Kasumi-1 (cell line): ENCODE results near the gene GAB4.

Experiments
- DNase-seq, 2 experiments: peaks; one replicate each; lab custom pipeline; 2025; lab: John Stamatoyannopoulos, UW

Gene GAB4

DNA sequence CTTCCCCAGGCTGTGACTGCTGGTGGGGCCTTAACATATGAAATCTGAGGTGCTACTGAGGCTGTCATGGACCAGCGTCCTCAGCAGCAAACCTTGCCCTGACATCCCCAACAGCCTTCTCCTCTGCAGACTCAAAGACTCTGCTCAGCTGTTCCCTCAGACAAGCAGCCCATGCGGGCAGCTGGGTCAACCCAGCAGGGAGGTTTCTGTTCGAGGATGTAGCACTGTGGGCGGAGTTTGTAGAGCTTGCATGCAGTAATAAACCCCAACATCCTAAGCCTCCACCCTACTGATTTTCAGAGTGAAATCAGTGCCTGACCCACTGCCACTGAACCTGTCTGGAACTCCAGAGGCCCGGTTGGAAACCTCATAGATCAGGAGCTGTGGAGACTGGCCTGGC is 94.0 kb downstream of the GAB4 start:
- DNase-seq: no peak

DNA sequence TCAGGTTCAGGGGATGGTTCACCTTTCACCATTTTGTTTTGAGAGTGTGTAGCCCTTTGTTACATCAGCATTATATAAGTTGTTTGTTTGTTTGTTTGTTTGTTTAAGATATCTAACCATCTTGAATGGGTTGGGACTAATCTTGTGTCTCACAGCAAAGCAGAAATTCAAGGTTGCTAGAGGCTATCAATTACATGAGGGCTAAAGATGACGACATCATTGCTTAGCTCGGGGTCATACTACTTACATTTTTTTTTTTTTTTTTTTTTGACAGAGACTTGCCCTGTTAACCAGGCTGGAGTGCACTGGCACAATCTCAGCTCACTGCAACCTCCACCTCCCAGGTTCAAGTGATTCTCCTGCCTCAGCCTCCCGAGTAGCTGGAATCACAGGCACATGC is 95.7 kb downstream of the GAB4 start:
- DNase-seq: no peak
